Activated CD8-positive, alpha-beta memory T cell treated with anti-CD3 and anti-CD28 coated beads for 36 hours (primary cell): ENCODE results near the gene FNBP1. TPM values are rescaled to one million over a fixed set of nuclear protein-coding genes. Genes with fewer than 3 reads are reported as not detected.
"Not testable (repeated sequence)": the region's sequence is repeated elsewhere in the genome, so short reads cannot be mapped to it uniquely, and the experiment has no call there.

Experiments used
- CTCF ChIA-PET: fragments of 350-600 bp; sonication (Branson Sonifier 250); formaldehyde crosslinking; loops from one replicate; lab custom pipeline; 2021; ENCODE audit warnings: antibody characterized with exemption; lab: Charles Lee
- POLR2A ChIA-PET: fragments of 350-600 bp; sonication (Branson Sonifier 250); formaldehyde crosslinking; loops from one replicate; lab custom pipeline; 2021; ENCODE audit warnings: antibody characterized with exemption; lab: Charles Lee
- total RNA-seq, 2 experiments: library from RNA; stranded (reverse); gene quantifications; one replicate each; pipeline ENCODE4 v1.2.3, GENCODE V29; 2021

Gene FNBP1
- total RNA-seq, 2 experiments from 2014 or later = 205 to 207 TPM

GRCh38 chr9:129954868-129955550 lies 88.0 kb downstream of the FNBP1 start:
- CTCF ChIA-PET = interaction anchor here (0.6 to 2.1 kb wide), 4 partner anchors 18 to 74 kb away, joined by 3 to 6 read pairs (median 3); no protein-coding TSS in a partner anchor

GRCh38 chr9:129953736-129954135 lies 89.3 kb downstream of the FNBP1 start:
- ChIA-PET POLR2A (no interaction called here), CTCF (no interaction called here)

More at GRCh38 chr9:129954868-129955550, 88.0 kb downstream of the FNBP1 start:
- POLR2A ChIA-PET = interaction anchor here (0.7 to 1.2 kb wide), 2 partner anchors 13 to 23 kb away, joined by 3 to 4 read pairs; no protein-coding TSS in a partner anchor

GRCh38 chr9:129952337-129952736 lies 90.7 kb downstream of the FNBP1 start:
- ChIA-PET CTCF (interaction anchor here (1.2 kb wide), 1 partner anchor 64 kb away, joined by 3 read pairs; no protein-coding TSS in a partner anchor), POLR2A (no interaction called here)

GRCh38 chr9:129949821-129950220 lies 93.2 kb downstream of the FNBP1 start:
- POLR2A ChIA-PET = no interaction called here
- CTCF ChIA-PET = no interaction called here

- CTCF ChIA-PET = interaction anchor here (0.8 kb wide), 1 partner anchor 13 kb away, joined by 3 read pairs; no protein-coding TSS in a partner anchor
- POLR2A ChIA-PET = not testable (repeated sequence)
Measured at GRCh38 chr9:129948626-129949025, 94.4 kb downstream of the FNBP1 start.

GRCh38 chr9:129946246-129946995 lies 96.6 kb downstream of the FNBP1 start:
- POLR2A ChIA-PET = no interaction called here
- CTCF ChIA-PET = interaction anchor here (1.1 kb wide), 1 partner anchor 51 kb away, joined by 4 read pairs; no protein-coding TSS in a partner anchor

- ChIA-PET POLR2A (interaction anchor here (0.6 kb wide), 2 partner anchors 35 to 60 kb away, joined by 3 read pairs; no protein-coding TSS in a partner anchor), CTCF (interaction anchor here (0.6 to 1.3 kb wide), 2 partner anchors 11 to 37 kb away, joined by 3 read pairs; no protein-coding TSS in a partner anchor)
Measured at GRCh38 chr9:129945314-129945713, 97.7 kb downstream of the FNBP1 start.

GRCh38 chr9:129944506-129945116 lies 98.4 kb downstream of the FNBP1 start:
- ChIA-PET CTCF (interaction anchor here (1.3 kb wide), 1 partner anchor 12 kb away, joined by 3 read pairs; no protein-coding TSS in a partner anchor), POLR2A (interaction anchor here (0.6 to 1.0 kb wide), 5 partner anchors 34 to 99 kb away, joined by 3 to 7 read pairs (median 3); no protein-coding TSS in a partner anchor)

GRCh38 chr9:129939431-129939830 lies 103.6 kb downstream of the FNBP1 start:
- POLR2A ChIA-PET = interaction anchor here (0.6 kb wide), 1 partner anchor 124 kb away, joined by 4 read pairs; no protein-coding TSS in a partner anchor
- CTCF ChIA-PET = interaction anchor here (0.9 kb wide), 1 partner anchor 119 kb away, joined by 3 read pairs; no protein-coding TSS in a partner anchor

- ChIA-PET CTCF (interaction anchor here (0.7 kb wide), 1 partner anchor 23 kb away, joined by 3 read pairs; no protein-coding TSS in a partner anchor), POLR2A (interaction anchor here (0.6 to 0.9 kb wide), 3 partner anchors 53 to 772 kb away, joined by 3 to 5 read pairs (median 4); no protein-coding TSS in a partner anchor)
Measured at GRCh38 chr9:129938291-129938979, 104.6 kb downstream of the FNBP1 start.

- POLR2A ChIA-PET = interaction anchor here (0.6 to 0.9 kb wide), 2 partner anchors 52 to 773 kb away, joined by 4 to 5 read pairs; no protein-coding TSS in a partner anchor
- CTCF ChIA-PET = interaction anchor here (0.7 kb wide), 1 partner anchor 23 kb away, joined by 3 read pairs; no protein-coding TSS in a partner anchor
Measured at GRCh38 chr9:129937879-129938278, 105.1 kb downstream of the FNBP1 start.

GRCh38 chr9:129936222-129936621 lies 106.8 kb downstream of the FNBP1 start:
- CTCF ChIA-PET = interaction anchor here (0.6 kb wide), 1 partner anchor 18 kb away, joined by 3 read pairs; no protein-coding TSS in a partner anchor
- POLR2A ChIA-PET = no interaction called here

GRCh38 chr9:129934780-129935179 lies 108.2 kb downstream of the FNBP1 start:
- ChIA-PET POLR2A (no interaction called here), CTCF (no interaction called here)

GRCh38 chr9:129934041-129934591 lies 108.9 kb downstream of the FNBP1 start:
- ChIA-PET CTCF (no interaction called here), POLR2A (interaction anchor here (0.6 to 1.4 kb wide), 2 partner anchors 106 to 213 kb away, joined by 3 to 5 read pairs; no protein-coding TSS in a partner anchor)

GRCh38 chr9:129933185-129934040 lies 109.6 kb downstream of the FNBP1 start:
- CTCF ChIA-PET = interaction anchor here (0.8 to 1.2 kb wide), 2 partner anchors 9 to 48 kb away, joined by 4 to 5 read pairs; no protein-coding TSS in a partner anchor
- POLR2A ChIA-PET = interaction anchor here (0.6 to 1.4 kb wide), 4 partner anchors 30 to 214 kb away, joined by 3 to 5 read pairs (median 3); no protein-coding TSS in a partner anchor
